Hepatocyte (in vitro differentiated cells): ENCODE data around the gene PALD1.
"Not testable (repeated sequence)": the region's sequence is repeated elsewhere in the genome, so short reads cannot be mapped to it uniquely, and the experiment has no call there.

Source experiments
- CTCF ChIP-seq: fragments of 200-600 bp; sonication (generic); IDR thresholded peaks from 2 replicates; pipeline ENCODE4 v1.5.1; 2016; ENCODE audit warnings: antibody characterized with exemption, mild to moderate bottlenecking; ENCODE audit not compliant: poor library complexity
- EZH2 ChIP-seq: fragments of 200-600 bp; sonication (generic); IDR thresholded peaks from 2 replicates; pipeline ENCODE4 v1.6.1; 2016; ENCODE audit warnings: antibody characterized with exemption, mild to moderate bottlenecking, borderline replicate concordance
- EZH2phosphoT487 ChIP-seq: fragments of 200-600 bp; sonication (generic); IDR thresholded peaks from one replicate; pipeline ENCODE4 v1.6.1; 2018; ENCODE audit warnings: antibody characterized with exemption, mild to moderate bottlenecking, low read depth, moderate library complexity; ENCODE audit not compliant: unreplicated experiment, severe bottlenecking

- not testable (repeated sequence) for TF ChIP-seq EZH2, CTCF, EZH2phosphoT487
These were observed 5.3 kb downstream of the PALD1 start for GRCh38 chr10:70483872-70484271.
